ENCODE results near the gene NAT9. TPM values are rescaled to one million over a fixed set of nuclear protein-coding genes. Genes with fewer than 3 reads are reported as not detected.

Gene NAT9
- total RNA-seq, 1 experiment from 2014 or later: 63.5 TPM

GRCh38 chr17:74746922-74747321 is 29.2 kb downstream of the NAT9 start:
- H4K5ac ChIP-seq (ENCODE audit: insufficient read length, low read depth, low read length): no peak overlapping the region
- peak overlapping the region in 2 of 3 experiments; percentile 90 to 93; a peak in 3 of 7 replicates for H3K27ac Mint-ChIP-seq
- no peaks in the 10 kb centered on the region for H3K79me1 ChIP-seq (ENCODE audit: insufficient read depth, low read depth, low read length, poor library complexity, severe bottlenecking)
- peaks cover 6 to 17% (median 7%) of the 10 kb centered on the region in 3 experiments; a peak in 6 of 7 replicates for H3K36me3 Mint-ChIP-seq (ENCODE audit: insufficient read depth in 1 of 3, low read depth in 3 of 3)
- H4K20me1 ChIP-seq (ENCODE audit: control insufficient read depth, insufficient read depth, insufficient read length): no peaks in the 10 kb centered on the region
- no peak overlapping the region for H3T11ph ChIP-seq (ENCODE audit: low read length)
- H3K18ac ChIP-seq (ENCODE audit: insufficient read length, low read depth, low read length): no peak overlapping the region
- H3K23me2 ChIP-seq (ENCODE audit: insufficient read length, low read depth, low read length, poor library complexity, severe bottlenecking): peaks cover 9% of the 10 kb centered on the region
- H3K9me3 ChIP-seq (ENCODE audit: control insufficient read depth, low read depth, low read length): no peaks in the 10 kb centered on the region
- WGBS (ENCODE audit: extremely low coverage, insufficient read length, low lambda C conversion rate): no CpG with 5 or more reads among the region's 6 CpGs
- TF ChIP-seq CTCF (conservative IDR thresholded peaks at IDR 0.05): no peak
- H3K4me3 Mint-ChIP-seq: peak overlapping the region in 1 of 2 experiments; percentile 70; a peak in 1 of 5 replicates
- no peaks in the 10 kb centered on the region for H3K27me3 ChIP-seq (ENCODE audit: insufficient read depth, low read length)
- no peak overlapping the region for H2AFZ ChIP-seq (ENCODE audit: low read length)
- H2AK5ac ChIP-seq (ENCODE audit: insufficient read length, low read length): no peak overlapping the region
- H3K14ac ChIP-seq (ENCODE audit: insufficient read depth, low read length): no peak overlapping the region
- no peak overlapping the region for H3K56ac ChIP-seq (ENCODE audit: insufficient read length, low read depth, low read length)
- no peak overlapping the region for H2BK12ac ChIP-seq (ENCODE audit: insufficient read length, low read depth, low read length)
- H3K4me1 ChIP-seq (ENCODE audit: insufficient read depth, low read length): peaks cover 15% of the 10 kb centered on the region
- no peak overlapping the region for H4K8ac ChIP-seq (replicated peaks; ENCODE audit: insufficient read length, low read depth, low read length)
- no peak overlapping the region for H2BK20ac ChIP-seq (ENCODE audit: low read depth, low read length, poor library complexity, severe bottlenecking)
- H2BK5ac ChIP-seq (ENCODE audit: insufficient read length, low read length): no peak overlapping the region
- peaks cover 51 to 52% of the 10 kb centered on the region in 2 experiments for H3K4me1 Mint-ChIP-seq
- DNase-seq: no peak
- H3K27me3 Mint-ChIP-seq (ENCODE audit: low read depth): peaks cover 11% of the 10 kb centered on the region
- no peak overlapping the region for H3K23ac ChIP-seq (ENCODE audit: insufficient read length, low read depth, low read length)
- no peaks in the 10 kb centered on the region for H3K9me3 Mint-ChIP-seq
- H2BK15ac ChIP-seq (ENCODE audit: low read depth, low read length): no peak overlapping the region
- peaks cover 8% of the 10 kb centered on the region; the same call in 1 of the 2 replicates for H3K79me2 ChIP-seq (ENCODE audit: insufficient read depth, low read length)
- H3K4me2 ChIP-seq (ENCODE audit: insufficient read depth, insufficient read length, low read length): no peak overlapping the region
- H3K9ac ChIP-seq (ENCODE audit: extremely low read depth, insufficient read length, low read length): no peak overlapping the region
- no peak overlapping the region for H4K91ac ChIP-seq (ENCODE audit: insufficient read length, low read depth, low read length)
- H2BK120ac ChIP-seq (ENCODE audit: low read depth, low read length, poor library complexity, severe bottlenecking): no peak overlapping the region
- no peak overlapping the region for H3K4ac ChIP-seq (ENCODE audit: low read depth, low read length)
- no peak overlapping the region for H3K27ac ChIP-seq (ENCODE audit: insufficient read length, low read depth, low read length)
